Stimulated activated CD8-positive, alpha-beta memory T cell treated with anti-CD3 and anti-CD28 coated beads, Interleukin-7, amount 100 ng/mL, for 48 hours (primary cell): ENCODE results near the gene GFRA1.

ENCODE experiments used
- DNase-seq, 2 donors: peaks; one replicate each; pipeline ENCODE4 v3.0.0-alpha.2; 2020; ENCODE audit warnings: low read depth in 1 of 2; ENCODE audit errors: extremely low read depth in 1 of 2

GFRA1 gene, protein sequence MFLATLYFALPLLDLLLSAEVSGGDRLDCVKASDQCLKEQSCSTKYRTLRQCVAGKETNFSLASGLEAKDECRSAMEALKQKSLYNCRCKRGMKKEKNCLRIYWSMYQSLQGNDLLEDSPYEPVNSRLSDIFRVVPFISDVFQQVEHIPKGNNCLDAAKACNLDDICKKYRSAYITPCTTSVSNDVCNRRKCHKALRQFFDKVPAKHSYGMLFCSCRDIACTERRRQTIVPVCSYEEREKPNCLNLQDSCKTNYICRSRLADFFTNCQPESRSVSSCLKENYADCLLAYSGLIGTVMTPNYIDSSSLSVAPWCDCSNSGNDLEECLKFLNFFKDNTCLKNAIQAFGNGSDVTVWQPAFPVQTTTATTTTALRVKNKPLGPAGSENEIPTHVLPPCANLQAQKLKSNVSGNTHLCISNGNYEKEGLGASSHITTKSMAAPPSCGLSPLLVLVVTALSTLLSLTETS

GRCh38 chr10:116272440-116273283 is at the start of gene GFRA1:
Gene GFRA1, minus strand, starts transcription at chr10:116273206. Its CDS starts 1,177 bp downstream, at chr10:116272029.
- DNase-seq = no peak

- no peak for DNase-seq
Measured at GRCh38 chr10:116316503-116316902, 43.5 kb upstream of the GFRA1 start.

DNA sequence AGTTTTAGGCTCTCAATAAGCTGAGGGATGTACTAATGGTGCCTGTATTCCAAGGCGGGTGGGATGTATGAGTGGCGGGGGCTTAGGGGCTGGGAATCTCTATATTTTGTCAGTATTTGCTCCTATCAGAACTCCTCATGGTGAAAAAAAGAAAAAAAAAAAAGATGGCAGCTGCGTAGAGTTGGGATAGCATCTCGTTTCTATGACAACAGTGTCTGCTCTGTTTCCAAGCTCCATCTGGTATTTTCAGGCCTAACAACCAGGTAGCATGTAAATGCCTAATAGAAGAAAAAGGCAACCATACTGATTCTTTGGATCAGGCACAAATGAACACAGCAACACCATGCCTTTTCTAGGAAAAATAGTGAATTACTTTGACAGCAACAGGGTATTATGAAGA is 39.5 kb upstream of the GFRA1 start:
- no peak for DNase-seq

DNA sequence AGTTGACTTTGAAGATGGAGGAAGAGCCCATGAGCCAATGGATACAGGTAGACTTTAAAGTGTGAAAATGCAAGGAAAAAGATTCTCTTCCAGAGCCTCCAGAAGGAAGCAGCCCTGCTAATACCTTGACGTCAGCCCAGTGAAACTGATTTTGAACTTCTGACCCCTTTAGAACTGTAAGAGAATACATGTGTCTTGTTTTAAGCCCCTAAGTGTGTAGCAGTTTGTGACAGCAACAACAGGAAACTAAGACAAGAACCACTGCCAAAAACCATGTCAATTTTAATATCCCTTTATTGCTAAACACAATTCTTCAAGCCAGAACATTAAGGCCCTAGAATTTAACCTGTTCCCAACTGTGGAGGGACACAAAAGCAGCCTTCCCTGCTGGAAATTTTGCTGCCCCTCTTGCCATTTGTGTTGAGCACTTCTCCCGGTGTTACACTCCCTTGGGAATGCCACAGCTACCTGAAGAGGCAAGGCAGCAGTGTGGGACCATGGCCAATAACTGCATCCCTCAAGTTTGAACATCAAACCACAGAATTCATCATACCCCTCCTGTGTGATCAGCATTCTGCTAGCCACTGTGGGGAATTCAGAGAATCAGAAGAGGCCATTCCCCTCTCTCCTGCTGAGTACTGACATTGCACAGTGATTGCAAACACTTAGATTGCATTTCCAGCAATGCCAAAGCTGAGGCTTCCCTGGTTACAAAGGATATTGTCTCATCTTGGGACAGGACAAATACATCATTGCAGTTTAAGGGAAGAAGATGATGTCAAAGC is 38.9 kb upstream of the GFRA1 start:
- DNase-seq = no peak

GRCh38 chr10:116311016-116311415 is 38.0 kb upstream of the GFRA1 start:
- DNase-seq = no peak

- DNase-seq = no peak
Measured at GRCh38 chr10:116307455-116307854, 34.4 kb upstream of the GFRA1 start.

DNA sequence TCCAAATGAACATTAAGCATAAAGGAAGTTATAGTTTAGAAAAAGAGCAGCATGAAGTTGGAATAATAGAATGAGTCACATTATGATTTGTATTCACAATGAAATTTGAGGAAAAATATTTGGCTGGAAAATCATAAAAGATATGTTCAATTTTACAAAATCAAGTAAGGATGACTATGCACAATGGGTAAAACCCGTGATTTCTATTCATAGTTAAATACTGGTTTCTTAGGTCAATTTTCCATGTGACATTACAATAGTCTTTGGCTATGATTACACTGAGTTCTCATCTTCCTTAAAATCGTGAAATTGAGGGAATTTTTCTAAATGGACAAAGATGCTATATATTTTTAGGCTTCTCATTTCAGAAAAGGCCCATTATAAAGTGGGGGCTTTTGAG is 33.8 kb upstream of the GFRA1 start:
- no peak for DNase-seq

- no peak for DNase-seq
Measured at GRCh38 chr10:116304923-116305322, 31.9 kb upstream of the GFRA1 start.

DNA sequence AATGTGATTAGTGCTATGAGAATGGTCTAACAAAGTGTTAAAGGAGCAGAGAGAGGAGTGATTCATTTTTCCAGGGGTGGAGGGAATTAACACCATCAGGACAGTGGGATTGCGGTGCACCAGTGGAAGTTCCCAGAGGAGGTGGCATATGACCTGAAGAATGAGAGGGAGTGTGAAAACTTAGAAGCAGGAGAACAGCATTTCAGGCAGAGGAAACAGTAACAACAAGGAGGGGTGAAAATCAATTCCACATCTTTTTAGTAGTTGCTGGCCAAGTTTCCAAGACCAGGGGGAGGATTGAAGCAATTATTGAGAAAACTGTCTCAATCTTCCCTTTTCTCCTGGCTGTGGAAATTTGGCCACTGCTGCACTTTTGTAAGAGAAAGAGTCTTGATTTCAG is 27.5 kb upstream of the GFRA1 start:
- DNase-seq = no peak

GRCh38 chr10:116298586-116298985 is 25.6 kb upstream of the GFRA1 start:
- no peak for DNase-seq

DNA sequence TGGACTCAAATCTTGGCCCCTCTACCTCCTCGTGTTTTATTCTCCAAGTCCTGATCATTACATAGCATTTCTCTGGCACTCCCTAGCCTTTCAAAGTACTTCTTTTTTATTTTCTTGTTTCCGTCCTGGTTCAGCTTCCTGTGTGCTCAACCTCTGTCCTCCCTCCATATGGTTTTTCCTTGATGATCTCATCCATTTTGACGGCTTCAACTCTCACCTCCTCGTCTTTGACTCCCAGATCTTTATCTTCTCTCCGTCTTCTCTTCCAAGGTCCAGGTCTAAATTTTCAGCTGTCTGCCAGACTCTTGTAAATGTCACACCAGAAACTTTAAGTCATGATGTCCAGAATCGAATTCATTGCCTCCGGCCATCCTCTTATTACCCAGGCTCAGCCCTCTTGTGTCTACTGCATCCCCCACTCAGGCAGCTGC is 23.3 kb upstream of the GFRA1 start:
- DNase-seq = no peak

DNA sequence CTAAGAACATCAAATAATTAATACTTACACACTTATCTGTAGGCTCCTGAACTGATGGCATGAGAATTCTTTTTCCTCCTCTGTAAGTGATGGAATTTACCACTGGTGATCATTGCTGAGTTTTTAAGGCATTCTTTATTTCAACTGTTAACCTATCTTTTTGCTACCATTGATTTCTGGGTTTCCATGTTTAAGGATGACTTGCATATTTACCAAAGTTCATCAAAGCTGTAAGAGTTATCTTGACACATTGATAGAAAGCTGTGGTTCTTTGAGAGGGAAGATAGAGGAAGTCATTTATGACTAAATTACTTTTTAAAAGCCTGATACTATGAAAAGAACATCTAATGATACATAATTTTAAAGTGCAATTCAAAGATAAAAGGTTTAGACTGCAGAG is 19.5 kb upstream of the GFRA1 start:
- DNase-seq = no peak

DNA sequence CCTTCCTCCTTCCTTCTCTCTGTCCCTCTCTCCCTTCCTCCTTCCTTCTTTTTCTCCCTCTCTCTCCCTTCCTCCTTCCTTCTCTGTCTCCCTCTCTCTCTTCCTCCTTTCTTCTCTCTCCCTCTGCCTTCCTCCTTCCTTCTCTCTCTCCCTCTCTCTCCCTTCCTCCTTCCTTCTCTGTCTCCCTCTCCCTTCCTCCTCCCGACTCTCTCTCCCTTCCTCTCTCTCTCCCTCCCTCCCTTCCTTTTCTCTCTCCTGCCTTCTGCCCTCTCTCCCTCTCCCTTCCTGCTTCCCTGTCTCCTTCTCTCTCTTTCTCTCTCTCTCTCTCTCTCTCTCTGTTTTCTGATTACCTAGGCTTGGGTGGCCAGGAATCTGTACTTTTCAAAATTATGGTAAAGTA is 16.6 kb upstream of the GFRA1 start:
- no peak for DNase-seq

DNA sequence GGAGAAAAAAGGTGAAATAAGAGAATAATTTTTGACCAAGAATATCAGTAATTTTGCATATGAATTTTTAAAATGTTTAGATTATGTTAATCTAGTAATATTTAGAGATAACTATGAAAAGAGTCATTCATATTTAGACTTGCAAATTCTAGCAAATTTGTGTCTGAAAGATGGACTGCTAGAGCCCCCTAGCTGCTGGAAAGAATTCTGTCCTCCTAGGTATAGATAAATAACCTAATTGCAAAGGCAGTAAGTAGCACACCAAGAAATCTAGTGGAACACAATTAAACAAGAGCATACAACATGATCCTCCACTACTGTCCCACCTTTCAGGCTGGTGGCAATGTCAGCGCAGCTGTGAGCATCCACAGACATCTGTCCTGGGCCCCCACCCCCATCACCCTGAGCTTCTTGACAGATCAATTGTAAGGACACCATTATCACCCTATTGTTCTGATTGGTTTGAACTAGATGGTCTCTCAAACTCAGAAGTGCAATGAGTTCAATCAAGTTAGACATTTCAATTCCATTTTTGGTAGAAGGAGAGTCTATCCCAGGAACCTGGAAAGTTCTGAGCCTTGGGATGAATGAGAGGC is 15.0 kb upstream of the GFRA1 start:
- no peak for DNase-seq

GRCh38 chr10:116286626-116287200 is 13.7 kb upstream of the GFRA1 start:
- DNase-seq = no peak

GRCh38 chr10:116281775-116282174 is 8.8 kb upstream of the GFRA1 start:
- no peak for DNase-seq

DNA sequence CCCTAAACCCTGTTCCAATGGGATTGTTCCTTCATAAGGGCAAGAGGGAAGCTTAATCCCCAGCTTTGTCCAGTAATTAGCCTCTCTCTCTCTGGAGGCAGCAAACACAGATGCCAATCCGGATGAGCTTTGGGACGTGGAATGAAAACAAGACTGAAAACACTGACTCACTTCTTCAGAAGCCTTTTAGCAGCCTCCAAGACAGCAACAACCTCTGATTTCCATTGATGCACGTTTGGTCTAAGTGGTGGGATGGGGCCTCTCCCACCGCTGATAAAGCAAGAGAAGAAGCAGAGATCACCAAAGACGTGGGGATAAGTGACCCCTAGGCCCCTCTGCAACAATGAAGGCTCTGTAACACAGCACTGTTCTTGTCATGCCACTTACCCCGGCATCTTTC is 5.8 kb upstream of the GFRA1 start:
- no peak for DNase-seq

DNA sequence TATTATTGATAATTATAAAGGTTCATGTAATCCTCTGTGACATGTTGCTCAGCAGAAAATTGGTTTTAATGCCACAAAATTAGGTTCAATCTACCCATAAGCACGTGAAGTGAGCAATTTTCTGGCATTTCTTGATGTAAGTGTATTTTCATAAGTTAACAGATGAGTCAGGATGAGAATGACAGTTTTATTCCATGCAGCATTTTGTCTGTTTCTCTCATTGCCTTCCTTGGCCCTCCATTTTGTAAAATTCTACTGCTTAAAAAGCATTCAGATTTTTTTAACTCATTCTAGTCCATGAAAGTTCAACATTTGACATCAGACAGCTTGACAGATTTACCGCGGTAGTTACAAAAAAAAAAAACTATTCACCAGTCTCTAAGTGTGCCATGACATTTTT is 4.0 kb upstream of the GFRA1 start:
- no peak for DNase-seq

GRCh38 chr10:116274064-116274904 is 1.3 kb upstream of the GFRA1 start:
- DNase-seq = no peak
